Ramos (cell line): ENCODE results near the gene DMD.

ENCODE experiments used
- in situ Hi-C: fragments of 300-500 bp; cut with MboI; formaldehyde crosslinking; loops from one replicate; pipeline ENCODE4 v1.14.3; 2022; ENCODE audit warnings: low sequenced_read_pairs; ENCODE audit not compliant: unreplicated experiment

The DMD gene

GRCh38 chrX:33053001-33053400, 158.3 kb downstream of the DMD start:
- in situ Hi-C loops, result no loop called here

- in situ Hi-C loops, result no loop called here
These were observed 165.5 kb downstream of the DMD start for GRCh38 chrX:33045882-33046281.

GRCh38 chrX:33045245-33045644, 166.1 kb downstream of the DMD start:
- in situ Hi-C loops, result no loop called here

GRCh38 chrX:33041141-33041540, 170.2 kb downstream of the DMD start:
- in situ Hi-C loops, result no loop called here

GRCh38 chrX:33032700-33033099, 178.6 kb downstream of the DMD start:
- in situ Hi-C loops, result no loop called here

GRCh38 chrX:33014949-33015348, 196.4 kb downstream of the DMD start:
- in situ Hi-C loops, result no loop called here

- in situ Hi-C loops, result no loop called here
These were observed 197.3 kb downstream of the DMD start for GRCh38 chrX:33014086-33014485.

- in situ Hi-C loops, result no loop called here
These were observed 210.2 kb downstream of the DMD start for GRCh38 chrX:33001107-33001506.

- in situ Hi-C loops, result no loop called here
These were observed 212.6 kb downstream of the DMD start for GRCh38 chrX:32998776-32999175.

GRCh38 chrX:32995427-32995826, 215.9 kb downstream of the DMD start:
- in situ Hi-C loops, result no loop called here

- in situ Hi-C loops, result no loop called here
These were observed 224.2 kb downstream of the DMD start for GRCh38 chrX:32987142-32987541.

GRCh38 chrX:32985544-32985943, 225.8 kb downstream of the DMD start:
- in situ Hi-C loops, result no loop called here

GRCh38 chrX:32966821-32967355, 244.5 kb downstream of the DMD start:
- in situ Hi-C loops, result no loop called here

- in situ Hi-C loops, result no loop called here
These were observed 257.2 kb downstream of the DMD start for GRCh38 chrX:32954125-32954524.

- in situ Hi-C loops, result no loop called here
These were observed 263.2 kb downstream of the DMD start for GRCh38 chrX:32948130-32948529.

- in situ Hi-C loops, result no loop called here
These were observed 274.3 kb downstream of the DMD start for GRCh38 chrX:32937043-32937442.

GRCh38 chrX:32933548-32933947, 277.8 kb downstream of the DMD start:
- in situ Hi-C loops, result no loop called here

GRCh38 chrX:32929040-32929439, 282.3 kb downstream of the DMD start:
- in situ Hi-C loops, result no loop called here

GRCh38 chrX:32896088-32896487, 315.3 kb downstream of the DMD start:
- in situ Hi-C loops, result no loop called here

- in situ Hi-C loops, result no loop called here
These were observed 316.7 kb downstream of the DMD start for GRCh38 chrX:32894679-32895078.

- in situ Hi-C loops, result no loop called here
These were observed 317.6 kb downstream of the DMD start for GRCh38 chrX:32893751-32894150.

GRCh38 chrX:32877592-32877991, 333.8 kb downstream of the DMD start:
- in situ Hi-C loops, result no loop called here

GRCh38 chrX:32874839-32875238, 336.5 kb downstream of the DMD start:
- in situ Hi-C loops, result no loop called here
